ENCODE data around the gene AP4M1.
A peak's percentile ranks its signal among the peaks of the same experiment; 100 is the strongest.
"Not testable (repeated sequence)": the region's sequence is repeated elsewhere in the genome, so short reads cannot be mapped to it uniquely, and the experiment has no call there.

The AP4M1 gene

DNA sequence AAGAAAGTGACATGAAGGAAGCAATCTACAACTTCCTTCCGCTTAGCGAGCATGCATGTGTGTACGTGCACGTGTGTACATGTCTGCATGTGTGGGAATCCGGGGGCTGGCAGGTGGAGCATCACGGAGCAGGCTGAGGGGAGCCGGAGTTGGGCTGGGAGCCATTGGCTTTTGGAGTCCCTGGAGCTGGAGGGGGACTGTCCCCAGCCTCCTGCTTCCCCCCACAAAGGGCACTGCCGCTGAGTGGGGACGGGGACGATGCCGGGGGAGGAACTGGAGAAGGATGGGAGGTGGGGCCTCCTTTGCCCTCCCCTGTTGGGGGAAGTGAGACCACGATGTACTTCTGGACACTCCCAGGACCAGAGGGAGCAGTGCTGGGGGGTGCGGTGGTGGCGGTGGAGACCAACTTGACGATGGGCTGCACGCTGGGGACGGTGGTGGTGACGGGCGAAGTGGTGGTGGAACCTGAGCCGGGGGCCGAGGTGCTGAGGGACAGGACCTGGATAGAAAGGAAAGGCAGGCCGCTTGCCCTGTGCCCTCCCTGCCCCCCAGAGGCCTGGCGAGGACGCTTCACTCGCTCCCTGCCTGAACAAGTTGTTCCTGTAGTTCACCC, 5.8 kb downstream of the AP4M1 start:
- DNase-seq (ENCODE audit: low read depth in 2 of 2): no peak

DNA sequence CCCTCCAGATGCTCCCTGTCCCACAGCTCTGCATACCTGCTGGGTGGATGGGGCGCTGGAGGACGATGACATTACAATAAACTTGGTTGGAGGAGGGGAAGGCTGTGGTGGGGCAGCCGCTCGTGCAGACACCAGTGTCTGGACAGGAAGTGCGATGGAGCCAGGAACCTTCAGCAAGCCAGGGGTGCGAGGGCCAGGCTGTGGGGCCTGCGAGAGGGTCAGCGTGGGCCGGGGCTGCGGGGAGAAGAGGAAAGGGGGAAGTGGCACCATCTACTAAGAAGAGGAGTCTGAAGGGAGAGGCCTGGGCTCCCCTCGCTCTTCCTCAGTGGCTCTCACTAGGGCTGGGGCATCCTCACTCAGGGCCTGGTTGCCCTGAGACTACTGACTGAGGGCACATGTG, 6.4 kb downstream of the AP4M1 start:
- no peak for DNase-seq (ENCODE audit: low read depth in 2 of 2)

- no peak for DNase-seq (ENCODE audit: low read depth in 2 of 2)
Observed at GRCh38 chr7:100109521-100110163, 8.2 kb downstream of the AP4M1 start.

DNA sequence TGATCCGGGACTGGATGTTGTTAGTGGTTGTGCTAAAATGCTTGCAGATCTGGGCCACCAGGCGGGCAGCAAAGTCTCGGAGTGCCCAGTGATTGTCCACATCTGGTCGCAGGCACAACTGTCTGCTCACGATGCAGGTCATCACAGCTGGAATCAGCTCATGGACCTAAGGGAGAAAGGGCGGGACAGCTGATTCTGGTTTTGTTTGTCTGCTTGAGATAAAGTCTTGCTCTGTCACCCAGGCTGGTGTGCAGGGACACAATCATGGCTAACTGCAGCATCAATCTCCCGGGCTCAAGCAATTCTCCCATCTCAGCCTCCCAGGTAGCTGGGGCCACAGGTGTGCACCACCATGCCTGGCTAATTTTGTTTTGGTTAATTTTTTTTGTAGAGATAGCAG, 9.7 kb downstream of the AP4M1 start:
- DNase-seq (ENCODE audit: low read depth in 2 of 2): no peak

DNA sequence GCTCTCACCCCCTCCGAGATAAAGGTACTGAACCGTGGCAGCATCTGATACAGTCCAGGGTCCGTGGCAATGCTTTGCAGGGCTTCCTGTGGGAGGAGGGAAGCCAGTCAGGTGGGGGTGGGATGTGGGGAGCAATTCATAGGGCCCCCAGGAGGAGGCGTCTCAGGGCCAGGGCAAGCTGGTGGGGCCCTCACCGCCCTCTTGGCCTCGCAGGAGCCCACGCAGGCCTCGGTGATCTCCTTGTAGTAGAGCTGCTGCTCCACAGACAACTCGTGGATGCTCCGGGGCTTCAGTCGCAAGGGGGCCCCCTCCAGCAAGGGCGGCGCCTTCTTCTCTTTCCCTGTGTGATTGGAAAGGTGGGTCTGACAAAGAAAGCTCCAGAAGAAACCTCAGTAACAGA, 10.5 kb downstream of the AP4M1 start:
- DNase-seq (ENCODE audit: low read depth in 2 of 2): no peak

DNA sequence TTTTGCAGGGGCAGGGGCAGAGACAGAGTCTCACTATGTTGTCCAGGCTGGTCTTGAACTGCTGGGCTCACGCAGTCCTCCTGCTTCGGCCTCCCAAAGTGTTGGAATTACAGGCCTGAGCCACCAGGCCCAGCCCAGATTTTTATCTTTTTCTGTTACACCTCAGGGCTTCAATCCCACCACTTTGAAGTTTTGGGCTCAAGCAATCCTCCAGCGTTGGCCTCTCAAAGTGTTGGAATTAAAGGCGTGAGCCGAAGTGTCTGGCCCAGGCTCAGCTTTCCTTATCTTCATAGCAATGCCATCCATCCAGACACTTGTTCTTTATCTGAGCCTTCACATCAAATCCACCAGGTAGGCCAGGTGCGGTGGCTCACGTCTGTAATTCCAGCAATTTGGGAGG, 13.6 kb downstream of the AP4M1 start:
- DNase-seq (ENCODE audit: low read depth in 2 of 2): no peak

- no peak for DNase-seq (ENCODE audit: low read depth in 2 of 2)
Observed at GRCh38 chr7:100118388-100119071, 17.1 kb downstream of the AP4M1 start.

DNA sequence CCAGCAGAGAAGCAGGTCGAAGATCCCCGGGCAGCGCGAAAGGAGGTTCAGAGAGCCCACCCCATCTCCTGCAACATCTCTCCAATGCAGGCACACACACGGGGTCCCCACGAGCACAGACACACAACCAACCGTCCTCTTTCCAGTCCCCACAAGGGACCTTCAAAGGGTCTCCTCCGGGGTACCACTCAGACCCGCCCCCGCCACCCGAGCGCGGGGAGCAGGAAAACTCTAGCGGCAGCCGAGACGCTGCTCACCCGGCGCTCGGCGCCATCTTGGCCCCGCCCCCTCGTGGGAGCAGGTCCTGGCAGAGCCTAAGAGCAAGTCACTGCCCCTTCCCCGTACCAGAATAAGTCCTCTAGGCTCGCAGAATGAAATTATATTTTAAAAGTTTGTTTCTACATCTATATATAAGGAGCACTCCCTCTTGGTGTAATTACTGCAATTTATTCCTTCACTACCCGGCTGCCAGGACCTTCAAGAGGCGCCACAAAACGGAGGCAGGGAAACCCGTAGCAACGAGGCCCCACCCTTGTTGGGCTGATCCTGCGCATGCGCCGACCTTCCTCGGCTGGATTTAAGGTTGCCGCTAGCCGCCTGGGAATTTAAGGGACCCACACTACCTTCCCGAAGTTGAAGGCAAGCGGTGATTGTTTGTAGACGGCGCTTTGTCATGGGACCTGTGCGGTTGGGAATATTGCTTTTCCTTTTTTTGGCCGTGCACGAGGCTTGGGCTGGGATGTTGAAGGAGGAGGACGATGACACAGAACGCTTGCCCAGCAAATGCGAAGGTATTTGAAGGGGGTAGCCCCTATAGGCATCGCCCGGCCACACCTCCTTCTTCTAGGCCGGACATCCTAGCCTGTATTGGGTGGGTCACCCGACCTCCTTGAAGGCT, 17.9 kb downstream of the AP4M1 start, which contains the start of the genes CNPY4 and TAF6:
Gene CNPY4 (plus strand): TSS at position 563 of the 898 bp plus-strand sequence. CDS start 111 bp downstream, at position 674.
Gene TAF6 (minus strand): TSS at position 287 of the 898 bp plus-strand sequence. CDS start 5,149 bp downstream, outside the sequence.
- DNase-seq (ENCODE audit: low read depth in 2 of 2): peak; percentile 88 to 92

DNA sequence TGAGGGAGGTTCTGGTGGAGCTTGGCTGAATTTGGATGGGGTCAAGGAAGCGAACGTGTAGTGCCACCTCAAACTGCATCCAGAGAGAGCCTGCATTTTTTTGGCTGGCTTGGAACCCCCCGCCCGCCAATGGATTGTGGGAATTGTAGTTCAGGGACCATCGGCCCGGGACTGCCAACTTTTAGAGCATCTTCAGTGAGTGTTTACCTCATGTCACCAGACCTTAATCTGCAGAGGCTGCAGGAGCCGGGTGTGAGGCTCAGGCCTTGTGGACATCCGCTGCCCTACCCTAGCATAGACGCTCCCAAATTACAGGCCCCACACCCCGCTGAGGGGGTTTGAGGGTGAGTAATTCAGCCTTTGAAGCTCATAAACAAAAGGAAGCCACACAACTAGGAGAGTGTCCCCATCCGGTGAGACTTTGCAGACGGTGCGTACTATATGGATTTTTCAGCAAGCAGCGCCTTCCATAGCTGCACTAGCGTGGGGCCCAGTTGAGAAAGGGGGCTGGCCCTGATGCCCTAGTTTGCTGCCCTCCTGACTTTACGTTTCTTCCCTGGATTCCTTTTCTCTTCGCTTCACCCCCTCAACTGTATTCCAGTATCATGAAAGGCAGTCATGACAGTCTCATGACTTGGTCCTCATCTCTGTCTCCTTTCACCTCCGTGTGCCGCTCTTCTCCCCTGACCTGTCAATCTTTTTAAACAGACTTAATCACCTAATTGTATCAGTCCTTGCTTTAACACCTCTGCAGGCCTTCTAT, 18.7 kb downstream of the AP4M1 start:
- peak in 1 of 2 donors; percentile 34 for DNase-seq (ENCODE audit: low read depth in 2 of 2)

DNA sequence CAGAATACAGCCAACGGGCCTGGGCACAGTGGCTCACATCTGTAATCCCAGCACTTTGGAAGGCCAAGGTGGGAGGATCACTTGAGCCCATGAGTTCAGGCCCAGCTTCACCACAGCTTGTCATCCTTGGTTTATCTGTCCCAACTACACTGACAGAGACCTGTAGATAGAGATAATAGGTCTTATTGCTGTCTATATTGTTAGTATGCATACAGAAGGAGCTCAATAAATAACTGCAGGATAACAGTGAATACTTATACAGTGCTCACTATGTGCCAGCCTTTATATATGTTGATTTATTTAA, 19.2 kb downstream of the AP4M1 start:
- DNase-seq (ENCODE audit: low read depth in 2 of 2): no peak

DNA sequence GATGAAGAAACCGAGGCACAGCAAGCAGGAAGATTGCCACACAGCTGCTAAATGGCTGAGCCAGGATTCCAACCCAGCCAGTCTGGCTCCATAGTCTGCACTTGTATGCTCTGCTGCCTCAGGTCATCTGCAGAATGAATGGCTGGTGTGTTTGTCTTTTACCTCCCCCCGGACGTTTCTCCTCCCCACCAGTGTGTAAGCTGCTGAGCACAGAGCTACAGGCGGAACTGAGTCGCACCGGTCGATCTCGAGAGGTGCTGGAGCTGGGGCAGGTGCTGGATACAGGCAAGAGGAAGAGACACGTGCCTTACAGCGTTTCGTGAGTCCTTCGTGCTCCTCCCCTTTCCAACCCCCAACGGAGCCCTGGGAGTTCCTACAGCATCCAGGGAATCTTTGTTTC, 20.6 kb downstream of the AP4M1 start:
- no peak for DNase-seq (ENCODE audit: low read depth in 2 of 2)

GRCh38 chr7:100122568-100122967, 21.1 kb downstream of the AP4M1 start:
- no peak for DNase-seq (ENCODE audit: low read depth in 2 of 2)

DNA sequence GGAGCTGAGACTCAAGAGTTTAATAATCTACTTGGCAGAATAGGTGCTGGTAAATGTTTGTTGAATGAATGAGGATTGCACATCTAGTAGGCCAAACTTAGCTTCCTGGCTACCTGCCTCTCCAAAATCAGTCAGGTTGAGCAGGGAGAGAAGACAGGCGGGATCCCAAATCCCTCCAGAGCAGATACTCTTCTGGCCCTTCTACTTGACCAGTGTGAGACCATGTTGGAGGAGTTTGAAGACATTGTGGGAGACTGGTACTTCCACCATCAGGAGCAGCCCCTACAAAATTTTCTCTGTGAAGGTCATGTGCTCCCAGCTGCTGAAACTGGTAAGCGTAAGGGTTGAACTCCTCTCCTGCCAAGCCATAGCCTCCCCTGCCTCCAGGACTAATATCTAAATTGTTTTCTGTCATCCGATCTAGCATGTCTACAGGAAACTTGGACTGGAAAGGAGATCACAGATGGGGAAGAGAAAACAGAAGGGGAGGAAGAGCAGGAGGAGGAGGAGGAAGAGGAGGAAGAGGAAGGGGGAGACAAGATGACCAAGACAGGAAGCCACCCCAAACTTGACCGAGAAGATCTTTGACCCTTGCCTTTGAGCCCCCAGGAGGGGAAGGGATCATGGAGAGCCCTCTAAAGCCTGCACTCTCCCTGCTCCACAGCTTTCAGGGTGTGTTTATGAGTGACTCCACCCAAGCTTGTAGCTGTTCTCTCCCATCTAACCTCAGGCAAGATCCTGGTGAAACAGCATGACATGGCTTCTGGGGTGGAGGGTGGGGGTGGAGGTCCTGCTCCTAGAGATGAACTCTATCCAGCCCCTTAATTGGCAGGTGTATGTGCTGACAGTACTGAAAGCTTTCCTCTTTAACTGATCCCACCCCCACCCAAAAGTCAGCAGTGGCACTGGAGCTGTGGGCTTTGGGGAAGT, 23.1 kb downstream of the AP4M1 start:
- no peak for DNase-seq (ENCODE audit: low read depth in 2 of 2)

GRCh38 chr7:100126239-100126930, 24.9 kb downstream of the AP4M1 start:
- DNase-seq (ENCODE audit: low read depth in 2 of 2): no peak

GRCh38 chr7:100126931-100127865, 25.8 kb downstream of the AP4M1 start, which contains the start of gene MBLAC1:
Gene MBLAC1 (plus strand): TSS chr7:100126967. CDS start chr7:100127396, 429 bp downstream.
- DNase-seq (ENCODE audit: low read depth in 2 of 2): peak; percentile 77 to 83

GRCh38 chr7:100127866-100128636, 26.6 kb downstream of the AP4M1 start:
- DNase-seq (ENCODE audit: low read depth in 2 of 2): no peak

DNA sequence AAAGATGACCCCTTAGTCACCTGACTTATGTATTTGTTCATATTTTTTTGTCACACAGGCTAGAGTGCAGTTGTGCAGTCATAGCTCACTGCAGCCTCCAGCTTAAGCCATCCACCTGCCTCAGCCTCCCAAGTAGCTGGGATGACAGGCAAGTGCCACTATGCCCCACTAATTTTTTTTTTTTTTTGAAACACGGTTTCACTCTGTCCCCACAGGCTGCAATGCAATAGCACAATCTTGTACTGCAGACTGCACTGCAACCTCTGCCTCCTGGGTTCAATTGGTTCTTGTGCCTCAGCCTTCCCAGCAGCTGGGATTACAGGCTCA, 27.2 kb downstream of the AP4M1 start:
- no peak for DNase-seq (ENCODE audit: low read depth in 2 of 2)

GRCh38 chr7:100130220-100130607, 28.8 kb downstream of the AP4M1 start:
- not testable (repeated sequence) for DNase-seq (ENCODE audit: low read depth in 2 of 2)

Data from stimulated activated CD4-positive, alpha-beta T cell treated with anti-CD3 and anti-CD28 coated beads, Interleukin-1b, Interleukin-23, amount 100 ng/mL, for 1 hour (primary cell).